ENCODE data around the gene PAX3. TPM values are rescaled to one million over a fixed set of nuclear protein-coding genes. Genes with fewer than 3 reads are reported as not detected.
A peak's percentile ranks its signal among the peaks of the same experiment; 100 is the strongest.

The PAX3 gene
- total RNA-seq, 1 experiment from 2014 or later = not detected

DNA sequence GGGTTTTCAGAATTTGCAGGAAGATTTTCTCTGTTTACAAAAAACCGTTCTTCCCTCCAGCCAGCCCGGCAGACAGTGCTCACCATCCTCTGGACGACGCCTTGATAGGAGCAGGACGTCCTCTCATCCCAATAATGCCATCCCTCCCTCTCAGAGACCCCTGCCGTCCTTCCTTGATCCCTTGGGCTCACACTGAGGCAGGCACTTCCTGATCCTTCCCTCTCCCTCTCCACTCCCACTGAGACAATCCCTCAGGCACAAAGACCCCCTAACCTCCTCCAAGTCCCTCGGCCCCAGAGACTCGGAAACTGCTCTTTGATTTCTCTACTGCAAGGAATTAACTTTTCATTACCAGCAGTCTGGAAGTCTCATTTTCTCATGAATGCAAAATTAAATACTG, 42.5 kb downstream of the PAX3 start:
- CTCF ChIA-PET = no interaction called here
- peak overlapping the region; percentile 41 for H3K4me3 Mint-ChIP-seq
- peak; percentile 55 for ATAC-seq

DNA sequence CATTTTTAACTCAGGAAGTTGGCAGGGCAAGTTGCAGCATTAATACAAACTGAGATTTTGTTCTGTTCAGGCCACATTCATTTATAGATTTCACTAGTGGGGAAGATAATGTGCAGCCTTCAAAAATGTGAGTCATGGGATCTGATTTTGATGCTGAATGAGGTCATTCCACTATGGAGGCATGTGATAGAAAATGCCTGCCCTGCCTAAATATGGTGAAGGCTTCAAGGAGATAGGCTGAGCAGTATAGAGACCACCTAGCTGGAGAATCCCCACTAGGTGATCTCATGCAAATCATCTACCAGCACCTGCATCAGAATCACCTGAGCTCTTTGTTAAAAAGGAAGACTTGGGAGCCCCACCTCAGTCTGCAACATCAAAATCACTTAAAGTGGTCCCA, 43.7 kb downstream of the PAX3 start:
- no peak overlapping the region for H3K27ac Mint-ChIP-seq
- CTCF ChIA-PET = no interaction called here
- H3K4me3 Mint-ChIP-seq = no peak overlapping the region
- DNase-seq (ENCODE audit: low spot score) = no peak
- H3K27me3 Mint-ChIP-seq (ENCODE audit: low read depth) = no peaks in the 10 kb centered on the region; the same call in 1 of the 2 replicates
- H3K9me3 Mint-ChIP-seq = peaks cover 4% of the 10 kb centered on the region; the same call in 1 of the 2 replicates
- TF ChIP-seq, protein P1, sequence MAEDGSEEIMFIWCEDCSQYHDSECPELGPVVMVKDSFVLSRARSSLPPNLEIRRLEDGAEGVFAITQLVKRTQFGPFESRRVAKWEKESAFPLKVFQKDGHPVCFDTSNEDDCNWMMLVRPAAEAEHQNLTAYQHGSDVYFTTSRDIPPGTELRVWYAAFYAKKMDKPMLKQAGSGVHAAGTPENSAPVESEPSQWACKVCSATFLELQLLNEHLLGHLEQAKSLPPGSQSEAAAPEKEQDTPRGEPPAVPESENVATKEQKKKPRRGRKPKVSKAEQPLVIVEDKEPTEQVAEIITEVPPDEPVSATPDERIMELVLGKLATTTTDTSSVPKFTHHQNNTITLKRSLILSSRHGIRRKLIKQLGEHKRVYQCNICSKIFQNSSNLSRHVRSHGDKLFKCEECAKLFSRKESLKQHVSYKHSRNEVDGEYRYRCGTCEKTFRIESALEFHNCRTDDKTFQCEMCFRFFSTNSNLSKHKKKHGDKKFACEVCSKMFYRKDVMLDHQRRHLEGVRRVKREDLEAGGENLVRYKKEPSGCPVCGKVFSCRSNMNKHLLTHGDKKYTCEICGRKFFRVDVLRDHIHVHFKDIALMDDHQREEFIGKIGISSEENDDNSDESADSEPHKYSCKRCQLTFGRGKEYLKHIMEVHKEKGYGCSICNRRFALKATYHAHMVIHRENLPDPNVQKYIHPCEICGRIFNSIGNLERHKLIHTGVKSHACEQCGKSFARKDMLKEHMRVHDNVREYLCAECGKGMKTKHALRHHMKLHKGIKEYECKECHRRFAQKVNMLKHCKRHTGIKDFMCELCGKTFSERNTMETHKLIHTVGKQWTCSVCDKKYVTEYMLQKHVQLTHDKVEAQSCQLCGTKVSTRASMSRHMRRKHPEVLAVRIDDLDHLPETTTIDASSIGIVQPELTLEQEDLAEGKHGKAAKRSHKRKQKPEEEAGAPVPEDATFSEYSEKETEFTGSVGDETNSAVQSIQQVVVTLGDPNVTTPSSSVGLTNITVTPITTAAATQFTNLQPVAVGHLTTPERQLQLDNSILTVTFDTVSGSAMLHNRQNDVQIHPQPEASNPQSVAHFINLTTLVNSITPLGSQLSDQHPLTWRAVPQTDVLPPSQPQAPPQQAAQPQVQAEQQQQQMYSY (CRISPR knock-in tag; IDR thresholded peaks at IDR 0.05) = no peak
- TF ChIP-seq, protein P2, sequence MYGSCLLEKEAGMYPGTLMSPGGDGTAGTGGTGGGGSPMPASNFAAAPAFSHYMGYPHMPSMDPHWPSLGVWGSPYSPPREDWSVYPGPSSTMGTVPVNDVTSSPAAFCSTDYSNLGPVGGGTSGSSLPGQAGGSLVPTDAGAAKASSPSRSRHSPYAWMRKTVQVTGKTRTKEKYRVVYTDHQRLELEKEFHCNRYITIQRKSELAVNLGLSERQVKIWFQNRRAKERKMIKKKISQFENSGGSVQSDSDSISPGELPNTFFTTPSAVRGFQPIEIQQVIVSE (CRISPR knock-in tag; IDR thresholded peaks at IDR 0.05; ENCODE audit: borderline replicate concordance) = no peak
- no peak for TF ChIP-seq MXD4 (CRISPR knock-in tag; IDR thresholded peaks at IDR 0.05; ENCODE audit: borderline replicate concordance)
- TF ChIP-seq, protein P3, sequence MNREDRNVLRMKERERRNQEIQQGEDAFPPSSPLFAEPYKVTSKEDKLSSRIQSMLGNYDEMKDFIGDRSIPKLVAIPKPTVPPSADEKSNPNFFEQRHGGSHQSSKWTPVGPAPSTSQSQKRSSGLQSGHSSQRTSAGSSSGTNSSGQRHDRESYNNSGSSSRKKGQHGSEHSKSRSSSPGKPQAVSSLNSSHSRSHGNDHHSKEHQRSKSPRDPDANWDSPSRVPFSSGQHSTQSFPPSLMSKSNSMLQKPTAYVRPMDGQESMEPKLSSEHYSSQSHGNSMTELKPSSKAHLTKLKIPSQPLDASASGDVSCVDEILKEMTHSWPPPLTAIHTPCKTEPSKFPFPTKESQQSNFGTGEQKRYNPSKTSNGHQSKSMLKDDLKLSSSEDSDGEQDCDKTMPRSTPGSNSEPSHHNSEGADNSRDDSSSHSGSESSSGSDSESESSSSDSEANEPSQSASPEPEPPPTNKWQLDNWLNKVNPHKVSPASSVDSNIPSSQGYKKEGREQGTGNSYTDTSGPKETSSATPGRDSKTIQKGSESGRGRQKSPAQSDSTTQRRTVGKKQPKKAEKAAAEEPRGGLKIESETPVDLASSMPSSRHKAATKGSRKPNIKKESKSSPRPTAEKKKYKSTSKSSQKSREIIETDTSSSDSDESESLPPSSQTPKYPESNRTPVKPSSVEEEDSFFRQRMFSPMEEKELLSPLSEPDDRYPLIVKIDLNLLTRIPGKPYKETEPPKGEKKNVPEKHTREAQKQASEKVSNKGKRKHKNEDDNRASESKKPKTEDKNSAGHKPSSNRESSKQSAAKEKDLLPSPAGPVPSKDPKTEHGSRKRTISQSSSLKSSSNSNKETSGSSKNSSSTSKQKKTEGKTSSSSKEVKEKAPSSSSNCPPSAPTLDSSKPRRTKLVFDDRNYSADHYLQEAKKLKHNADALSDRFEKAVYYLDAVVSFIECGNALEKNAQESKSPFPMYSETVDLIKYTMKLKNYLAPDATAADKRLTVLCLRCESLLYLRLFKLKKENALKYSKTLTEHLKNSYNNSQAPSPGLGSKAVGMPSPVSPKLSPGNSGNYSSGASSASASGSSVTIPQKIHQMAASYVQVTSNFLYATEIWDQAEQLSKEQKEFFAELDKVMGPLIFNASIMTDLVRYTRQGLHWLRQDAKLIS (CRISPR knock-in tag; IDR thresholded peaks at IDR 0.05; ENCODE audit: borderline replicate concordance) = no peak
- TF ChIP-seq SMAD3 (CRISPR knock-in tag; IDR thresholded peaks at IDR 0.05; ENCODE audit: borderline replicate concordance) = no peak
- TF ChIP-seq SOX15 (CRISPR knock-in tag; IDR thresholded peaks at IDR 0.05) = no peak
- no peak for TF ChIP-seq NR1H2 (CRISPR knock-in tag; IDR thresholded peaks at IDR 0.05)
- TF ChIP-seq, protein P4, sequence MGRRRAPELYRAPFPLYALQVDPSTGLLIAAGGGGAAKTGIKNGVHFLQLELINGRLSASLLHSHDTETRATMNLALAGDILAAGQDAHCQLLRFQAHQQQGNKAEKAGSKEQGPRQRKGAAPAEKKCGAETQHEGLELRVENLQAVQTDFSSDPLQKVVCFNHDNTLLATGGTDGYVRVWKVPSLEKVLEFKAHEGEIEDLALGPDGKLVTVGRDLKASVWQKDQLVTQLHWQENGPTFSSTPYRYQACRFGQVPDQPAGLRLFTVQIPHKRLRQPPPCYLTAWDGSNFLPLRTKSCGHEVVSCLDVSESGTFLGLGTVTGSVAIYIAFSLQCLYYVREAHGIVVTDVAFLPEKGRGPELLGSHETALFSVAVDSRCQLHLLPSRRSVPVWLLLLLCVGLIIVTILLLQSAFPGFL (CRISPR knock-in tag; IDR thresholded peaks at IDR 0.05; ENCODE audit: borderline replicate concordance) = no peak
- TF ChIP-seq ZNF416 (CRISPR knock-in tag; IDR thresholded peaks at IDR 0.05) = no peak
- TF ChIP-seq, protein P5, sequence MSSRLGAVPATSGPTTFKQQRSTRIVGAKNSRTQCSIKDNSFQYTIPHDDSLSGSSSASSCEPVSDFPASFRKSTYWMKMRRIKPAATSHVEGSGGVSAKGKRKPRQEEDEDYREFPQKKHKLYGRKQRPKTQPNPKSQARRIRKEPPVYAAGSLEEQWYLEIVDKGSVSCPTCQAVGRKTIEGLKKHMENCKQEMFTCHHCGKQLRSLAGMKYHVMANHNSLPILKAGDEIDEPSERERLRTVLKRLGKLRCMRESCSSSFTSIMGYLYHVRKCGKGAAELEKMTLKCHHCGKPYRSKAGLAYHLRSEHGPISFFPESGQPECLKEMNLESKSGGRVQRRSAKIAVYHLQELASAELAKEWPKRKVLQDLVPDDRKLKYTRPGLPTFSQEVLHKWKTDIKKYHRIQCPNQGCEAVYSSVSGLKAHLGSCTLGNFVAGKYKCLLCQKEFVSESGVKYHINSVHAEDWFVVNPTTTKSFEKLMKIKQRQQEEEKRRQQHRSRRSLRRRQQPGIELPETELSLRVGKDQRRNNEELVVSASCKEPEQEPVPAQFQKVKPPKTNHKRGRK (CRISPR knock-in tag; IDR thresholded peaks at IDR 0.05; ENCODE audit: borderline replicate concordance) = no peak
- no peak for TF ChIP-seq ZNF219 (CRISPR knock-in tag; IDR thresholded peaks at IDR 0.05; ENCODE audit: borderline replicate concordance)
- TF ChIP-seq, protein P6, sequence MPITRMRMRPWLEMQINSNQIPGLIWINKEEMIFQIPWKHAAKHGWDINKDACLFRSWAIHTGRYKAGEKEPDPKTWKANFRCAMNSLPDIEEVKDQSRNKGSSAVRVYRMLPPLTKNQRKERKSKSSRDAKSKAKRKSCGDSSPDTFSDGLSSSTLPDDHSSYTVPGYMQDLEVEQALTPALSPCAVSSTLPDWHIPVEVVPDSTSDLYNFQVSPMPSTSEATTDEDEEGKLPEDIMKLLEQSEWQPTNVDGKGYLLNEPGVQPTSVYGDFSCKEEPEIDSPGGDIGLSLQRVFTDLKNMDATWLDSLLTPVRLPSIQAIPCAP (CRISPR knock-in tag; IDR thresholded peaks at IDR 0.05) = no peak
- peaks cover 32% of the 10 kb centered on the region for H3K4me1 Mint-ChIP-seq
- POLR2A ChIA-PET = interaction anchor here (1.1 kb wide), 1 partner anchor 11 kb away, joined by 3 read pairs; no protein-coding TSS in a partner anchor
- no peaks in the 10 kb centered on the region for H3K36me3 Mint-ChIP-seq
- ATAC-seq = peak; percentile 57

More for the DNA sequence above, 42.5 kb downstream of the PAX3 start:
- Mint-ChIP-seq H3K36me3 (no peaks in the 10 kb centered on the region), H3K9me3 (peaks cover 4% of the 10 kb centered on the region; the same call in 1 of the 2 replicates), H3K27me3 (ENCODE audit: low read depth) (no peaks in the 10 kb centered on the region; the same call in 1 of the 2 replicates), H3K4me1 (peaks cover 32% of the 10 kb centered on the region), H3K27ac (no peak overlapping the region)
- no peak for DNase-seq (ENCODE audit: low spot score)
- TF ChIP-seq, protein P7, sequence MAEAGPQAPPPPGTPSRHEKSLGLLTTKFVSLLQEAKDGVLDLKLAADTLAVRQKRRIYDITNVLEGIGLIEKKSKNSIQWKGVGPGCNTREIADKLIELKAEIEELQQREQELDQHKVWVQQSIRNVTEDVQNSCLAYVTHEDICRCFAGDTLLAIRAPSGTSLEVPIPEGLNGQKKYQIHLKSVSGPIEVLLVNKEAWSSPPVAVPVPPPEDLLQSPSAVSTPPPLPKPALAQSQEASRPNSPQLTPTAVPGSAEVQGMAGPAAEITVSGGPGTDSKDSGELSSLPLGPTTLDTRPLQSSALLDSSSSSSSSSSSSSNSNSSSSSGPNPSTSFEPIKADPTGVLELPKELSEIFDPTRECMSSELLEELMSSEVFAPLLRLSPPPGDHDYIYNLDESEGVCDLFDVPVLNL (CRISPR knock-in tag; IDR thresholded peaks at IDR 0.05; ENCODE audit: borderline replicate concordance, low read depth) = no peak
- TF ChIP-seq SP1 (CRISPR knock-in tag; conservative IDR thresholded peaks at IDR 0.05) = no peak
- 0 out of 2 replicates have a peak, but pooled peaks have one; percentile 6 for TF ChIP-seq ZNF423 (CRISPR knock-in tag; IDR thresholded peaks at IDR 0.05)
- POLR2A ChIA-PET = interaction anchor here (0.8 kb wide), 1 partner anchor 16 kb away, joined by 3 read pairs; no protein-coding TSS in a partner anchor

All from WTC11 (cell line).